SU-DHL-6 (cell line): ENCODE measurements around the gene ADAMTS18.

Source experiments
- H2AFZ ChIP-seq: fragments of 200-600 bp; sonication (generic); 2 replicates; pipeline ENCODE4 v1.6.1; 2014; ENCODE audit warnings: low read depth, mild to moderate bottlenecking, moderate library complexity, mixed read lengths, antibody characterized with exemption, low read length; ENCODE audit not compliant: severe bottlenecking
- H3F3A ChIP-seq: fragments of 200-600 bp; shearing (Covaris generic); 2 replicates; pipeline ENCODE4 v1.6.0; 2016; ENCODE audit warnings: antibody characterized with exemption, mild to moderate bottlenecking; ENCODE audit not compliant: insufficient read depth
- H3K27ac ChIP-seq: fragments of 200-600 bp; sonication (generic); 2 replicates; pipeline ENCODE4 v1.5.1; 2016; ENCODE audit warnings: low read depth, mild to moderate bottlenecking, low read length, moderate library complexity, mixed read lengths
- H3K27me3 ChIP-seq: fragments of 200-600 bp; sonication (generic), shearing (Covaris generic); 2 replicates; pipeline ENCODE4 v1.6.0; 2014; ENCODE audit warnings: mild to moderate bottlenecking, low read length
- H3K36me3 ChIP-seq: fragments of 200-600 bp; sonication (generic); 2 replicates; pipeline ENCODE4 v1.6.1; 2014; ENCODE audit warnings: mild to moderate bottlenecking, low read length, mixed read lengths
- H3K4me2 ChIP-seq: fragments of 300-600, 200-600 bp; shearing (Covaris generic), sonication (generic); 2 replicates; pipeline ENCODE4 v1.6.0; 2014; ENCODE audit warnings: low read length, low read depth, mild to moderate bottlenecking; ENCODE audit not compliant: poor library complexity, severe bottlenecking
- H3K4me3 ChIP-seq: fragments of 200-600 bp; sonication (generic); 2 replicates; pipeline ENCODE4 v1.5.1; 2014; ENCODE audit warnings: antibody characterized with exemption, low read length, mild to moderate bottlenecking, mixed read lengths; ENCODE audit not compliant: insufficient read depth, poor library complexity, severe bottlenecking
- H3K79me2 ChIP-seq: fragments of 200-600 bp; sonication (generic); 2 replicates; pipeline ENCODE4 v1.6.1; 2014; ENCODE audit warnings: mild to moderate bottlenecking, low read length, moderate library complexity; ENCODE audit not compliant: insufficient read depth
- H3K9ac ChIP-seq: fragments of 200-600 bp; sonication (generic); 2 replicates; pipeline ENCODE4 v1.7.0; 2014; ENCODE audit warnings: mild to moderate bottlenecking, low read length
- H3K9me2 ChIP-seq: fragments of 200-600 bp; sonication (generic); replicated peaks from 2 replicates; pipeline ENCODE4 v1.6.1; 2014; ENCODE audit warnings: low read length; ENCODE audit not compliant: insufficient read depth
- H3K9me3 ChIP-seq: fragments of 200-600 bp; sonication (generic); 2 replicates; pipeline ENCODE4 v1.6.1; 2014; ENCODE audit warnings: low read length, mixed read lengths; ENCODE audit not compliant: insufficient read depth
- H4K20me1 ChIP-seq: fragments of 200-600 bp; sonication (generic); 2 replicates; pipeline ENCODE4 v1.6.1; 2014; ENCODE audit warnings: low read depth, mild to moderate bottlenecking, antibody characterized with exemption, low read length, moderate library complexity, mixed read lengths
- CTCF ChIP-seq: fragments of 200-600 bp; sonication (generic); IDR thresholded peaks from one replicate; pipeline ENCODE4 v1.5.1; 2017; ENCODE audit warnings: antibody characterized with exemption, mild to moderate bottlenecking, low read length, moderate library complexity; ENCODE audit not compliant: insufficient read depth, poor library complexity, severe bottlenecking
- EZH2phosphoT487 ChIP-seq: fragments of 200-600 bp; sonication (generic), shearing (Covaris generic); conservative IDR thresholded peaks from 2 replicates; pipeline ENCODE4 v1.6.1; 2018; ENCODE audit warnings: mild to moderate bottlenecking, antibody characterized with exemption, low read length, moderate library complexity, mixed read lengths

Gene ADAMTS18

GRCh38 chr16:77437859-77438258 is 3.0 kb upstream of the ADAMTS18 start:
- TF ChIP-seq EZH2phosphoT487 (no peak), CTCF (no peak)
- no peak overlapping the region for H3K4me3 ChIP-seq

GRCh38 chr16:77435272-77435820 is 512 bp upstream of the ADAMTS18 start:
- Histone ChIP-seq H3K79me2 (no peaks in the 10 kb centered on the region), H3K9me3 (no peaks in the 10 kb centered on the region), H2AFZ (no peak overlapping the region), H3K36me3 (no peaks in the 10 kb centered on the region), H3K9me2 (no peaks in the 10 kb centered on the region), H3K4me3 (no peak overlapping the region), H3K27me3 (no peaks in the 10 kb centered on the region), H3K4me2 (no peak overlapping the region), H3K9ac (no peak overlapping the region), H4K20me1 (no peaks in the 10 kb centered on the region), H3K27ac (no peak overlapping the region), H3F3A (no peaks in the 10 kb centered on the region)
- TF ChIP-seq EZH2phosphoT487: no peak
- TF ChIP-seq CTCF: no peak

More at GRCh38 chr16:77437859-77438258, 3.0 kb upstream of the ADAMTS18 start:
- Histone ChIP-seq H3K27ac (no peak overlapping the region), H3K79me2 (no peaks in the 10 kb centered on the region), H2AFZ (no peak overlapping the region), H4K20me1 (no peaks in the 10 kb centered on the region), H3K27me3 (no peaks in the 10 kb centered on the region), H3K4me2 (no peak overlapping the region), H3K9me2 (no peaks in the 10 kb centered on the region), H3F3A (no peaks in the 10 kb centered on the region), H3K9ac (no peak overlapping the region), H3K36me3 (no peaks in the 10 kb centered on the region), H3K9me3 (no peaks in the 10 kb centered on the region)

GRCh38 chr16:77434022-77434529 is 758 bp downstream of the ADAMTS18 start:
- Histone ChIP-seq H2AFZ (no peak overlapping the region), H4K20me1 (no peaks in the 10 kb centered on the region), H3K79me2 (no peaks in the 10 kb centered on the region), H3K27me3 (no peaks in the 10 kb centered on the region), H3F3A (no peaks in the 10 kb centered on the region), H3K9me3 (no peaks in the 10 kb centered on the region), H3K36me3 (no peaks in the 10 kb centered on the region), H3K9ac (no peak overlapping the region), H3K27ac (no peak overlapping the region), H3K4me2 (no peak overlapping the region), H3K9me2 (no peaks in the 10 kb centered on the region), H3K4me3 (no peak overlapping the region)
- TF ChIP-seq EZH2phosphoT487 (no peak), CTCF (no peak)
